PFSK-1 (cell line): ENCODE data around the gene PIK3R1.

Experiments
- FOXP2 ChIP-seq: optimal IDR thresholded peaks from 2 replicates; pipeline ENCODE3; 2011; ENCODE audit warnings: borderline replicate concordance, control low read depth, inconsistent platforms; ENCODE audit not compliant: insufficient read depth; ENCODE audit errors: extremely low read length, extremely low read depth
- POLR2AphosphoS5 ChIP-seq: IDR thresholded peaks from 2 replicates; pipeline ENCODE4 v1.6.1; 2012; ENCODE audit warnings: low read depth, mild to moderate bottlenecking, control low read depth, low read length, moderate library complexity
- REST ChIP-seq, 2 experiments: IDR thresholded peaks; 2 replicates each; pipeline versions ENCODE4 v1.6.1 to v1.8.0; 2011 to 2012; ENCODE audit warnings: low read depth in 2 of 2, low read length in 2 of 2, control low read depth in 1 of 2, inconsistent platforms in 1 of 2, mild to moderate bottlenecking in 1 of 2, moderate library complexity in 1 of 2; ENCODE audit not compliant: insufficient read depth in 1 of 2

- TF ChIP-seq POLR2AphosphoS5 (no peak), REST (IDR thresholded peaks at IDR 0.05; ENCODE audit: insufficient read depth in 1 of 2, low read depth in 2 of 2, low read length in 2 of 2) (no peak), FOXP2 (no peak)
Observed at GRCh38 chr5:68239487-68239886, 23.9 kb downstream of the PIK3R1 start.
